Effector CD4-positive, alpha-beta T cell (primary cell): Measurements from ENCODE around the gene CST7.
"Not testable (repeated sequence)": the region's sequence is repeated elsewhere in the genome, so short reads cannot be mapped to it uniquely, and the experiment has no call there.

Source experiments
- DNase-seq: peaks from one replicate; pipeline ENCODE4 v3.0.0-alpha.2; 2020

The CST7 gene

DNA sequence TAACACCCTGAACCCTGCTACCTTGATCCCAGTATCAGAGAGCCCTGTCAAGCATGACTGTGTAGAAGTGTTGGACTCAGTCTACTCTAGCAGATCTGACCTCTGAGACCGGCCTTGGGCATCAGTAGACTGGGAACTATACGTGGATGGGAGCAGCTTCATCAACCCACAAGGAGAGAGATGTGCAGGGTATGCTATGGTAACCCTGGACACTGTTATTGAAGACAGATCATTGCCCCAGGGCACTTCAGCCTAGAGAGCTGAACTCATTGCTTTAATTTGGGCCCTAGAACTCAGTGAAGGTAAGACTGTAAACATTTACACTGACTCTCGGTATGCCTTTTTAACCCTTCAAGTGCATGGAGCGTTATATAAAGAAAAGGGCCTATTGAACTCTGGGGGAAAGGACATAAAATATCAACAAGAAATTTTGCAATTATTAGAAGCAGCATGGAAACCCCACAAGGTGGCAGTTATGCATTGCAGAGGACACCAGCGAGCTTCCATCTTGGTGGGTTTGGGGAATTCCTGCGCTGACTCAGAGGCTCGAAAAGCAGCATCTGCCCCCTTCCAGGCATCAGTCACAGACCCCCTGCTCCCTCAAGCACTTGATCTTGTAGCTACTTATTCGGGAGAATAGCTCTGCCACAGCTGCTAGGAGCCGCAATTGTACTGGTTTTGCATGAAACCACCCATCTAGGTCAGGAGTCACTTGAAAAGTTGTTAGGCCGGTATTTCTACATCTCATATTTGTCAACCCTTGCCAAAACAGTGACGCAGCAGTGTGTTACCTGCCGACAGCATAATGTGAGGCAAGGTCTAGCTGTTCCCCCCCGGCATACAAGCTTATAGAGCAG is 19.0 kb upstream of the CST7 start:
- not testable (repeated sequence) for DNase-seq

DNA sequence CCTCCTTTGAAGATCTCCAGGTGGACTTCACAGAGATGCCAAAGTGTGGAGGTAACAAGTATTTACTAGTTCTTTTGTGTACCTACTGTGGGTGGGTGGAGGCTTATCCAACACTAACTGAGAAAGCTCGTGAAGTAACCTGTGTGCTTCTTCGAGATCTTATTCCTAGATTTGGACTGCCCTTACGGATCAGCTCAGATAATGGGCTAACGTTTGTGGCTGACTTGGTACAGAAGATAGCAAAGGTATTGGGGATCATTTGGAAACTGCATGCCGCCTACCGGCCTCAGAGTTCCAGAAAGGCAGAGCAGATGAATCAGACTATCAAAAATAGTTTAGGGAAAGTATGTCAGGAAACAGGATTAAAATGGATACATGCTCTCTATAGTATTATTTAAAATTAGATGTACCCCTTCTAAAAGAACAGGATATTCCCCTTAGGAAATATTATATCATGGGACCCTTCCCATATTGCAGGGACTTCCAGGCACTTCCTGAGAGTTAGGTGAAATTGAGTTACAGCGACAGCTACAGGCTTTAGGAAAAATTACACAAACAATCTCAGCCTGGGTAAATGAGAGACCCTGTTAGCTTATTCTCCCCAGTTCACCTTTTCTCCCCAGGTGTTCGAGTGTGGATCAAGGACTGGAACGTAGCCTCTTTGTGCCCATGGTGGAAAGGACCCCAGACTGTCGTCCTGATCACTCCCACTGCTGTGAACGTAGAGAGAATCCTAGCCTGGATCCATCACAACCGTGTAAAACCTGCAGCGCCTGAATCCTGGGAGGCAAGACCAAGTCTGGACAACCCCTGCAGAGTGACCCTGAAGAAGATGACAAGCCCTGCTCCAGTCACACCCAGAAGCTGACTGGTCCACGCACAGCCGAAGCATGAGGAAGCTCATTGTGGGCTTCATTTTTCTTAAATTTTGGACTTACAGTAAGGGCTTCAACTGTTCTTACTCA is 18.1 kb upstream of the CST7 start:
- DNase-seq = not testable (repeated sequence)

DNA sequence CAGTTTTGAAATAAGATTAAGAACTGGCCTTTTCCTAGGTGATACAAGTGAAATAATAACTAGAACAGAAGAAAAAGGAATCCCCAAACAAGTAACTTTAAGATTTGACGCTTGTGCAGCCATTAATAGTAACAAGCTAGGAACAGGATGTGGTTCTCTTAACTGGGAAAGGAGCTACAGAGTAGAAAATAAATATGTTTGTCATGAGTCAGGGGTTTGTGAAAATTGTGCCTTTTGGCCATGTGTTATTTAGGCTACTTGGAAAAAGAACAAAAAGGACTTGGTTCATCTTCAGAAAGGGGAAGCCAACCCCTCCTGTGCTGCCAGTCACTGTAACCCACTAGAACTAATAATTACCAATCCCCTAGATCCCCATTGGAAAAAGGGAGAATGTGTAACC is 17.2 kb upstream of the CST7 start:
- not testable (repeated sequence) for DNase-seq

DNA sequence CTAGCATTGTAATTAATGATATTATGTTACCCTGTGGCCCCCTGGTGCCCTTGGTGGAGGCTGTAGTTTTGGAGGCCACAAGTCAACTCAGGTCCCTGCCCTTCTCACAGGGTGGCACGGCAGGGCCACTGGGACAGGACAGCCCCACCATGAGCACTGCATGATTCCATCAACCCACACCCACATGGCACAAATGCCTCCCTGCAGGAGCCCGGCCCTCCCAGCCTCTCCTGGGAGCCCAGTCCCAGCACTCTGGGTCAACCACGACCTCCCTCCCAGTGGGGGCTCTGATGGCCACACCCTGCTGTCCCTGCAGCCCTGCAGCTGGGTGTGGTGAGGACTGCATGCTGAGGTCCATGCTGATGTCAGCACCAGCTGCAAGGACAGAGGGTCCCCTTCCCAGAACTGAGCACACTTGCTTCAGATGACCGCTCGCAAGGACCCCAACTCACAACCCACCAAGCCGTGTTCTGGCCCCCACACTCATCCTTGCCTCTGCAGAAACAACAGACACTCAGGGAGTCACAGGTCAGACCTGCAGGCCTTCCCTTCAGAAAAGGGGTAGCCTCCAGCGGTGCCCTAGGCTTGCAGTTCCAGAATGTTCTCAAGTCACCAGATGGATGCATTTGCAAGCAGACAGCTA is 15.7 kb upstream of the CST7 start:
- DNase-seq = no peak

DNA sequence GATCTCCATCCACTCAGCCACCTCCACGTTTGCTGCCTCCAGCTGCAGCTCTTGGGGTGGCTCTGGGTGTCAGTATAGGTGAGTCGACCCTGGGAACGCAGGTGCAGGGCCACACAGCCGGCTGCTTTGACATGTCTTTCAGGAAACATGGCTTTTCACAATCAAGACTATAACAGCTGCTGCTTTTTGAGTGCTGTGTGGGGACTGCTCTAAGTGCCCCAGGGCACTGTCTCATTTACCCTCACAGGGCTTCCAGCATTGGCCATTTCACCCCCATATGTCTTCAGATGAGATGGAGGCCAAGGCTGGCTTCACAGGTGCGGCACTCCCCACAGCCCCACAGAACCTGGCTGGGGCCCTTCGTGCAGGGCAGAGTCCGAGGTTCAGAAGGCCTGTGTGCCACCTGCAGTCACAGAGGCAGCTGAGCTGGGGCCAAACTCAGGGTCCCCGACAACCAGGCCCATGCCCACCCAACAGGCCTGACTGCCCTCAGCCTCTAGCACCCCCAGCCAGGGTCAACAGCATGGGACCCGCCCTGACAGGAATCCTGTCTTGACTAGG is 14.9 kb upstream of the CST7 start:
- DNase-seq = no peak

DNA sequence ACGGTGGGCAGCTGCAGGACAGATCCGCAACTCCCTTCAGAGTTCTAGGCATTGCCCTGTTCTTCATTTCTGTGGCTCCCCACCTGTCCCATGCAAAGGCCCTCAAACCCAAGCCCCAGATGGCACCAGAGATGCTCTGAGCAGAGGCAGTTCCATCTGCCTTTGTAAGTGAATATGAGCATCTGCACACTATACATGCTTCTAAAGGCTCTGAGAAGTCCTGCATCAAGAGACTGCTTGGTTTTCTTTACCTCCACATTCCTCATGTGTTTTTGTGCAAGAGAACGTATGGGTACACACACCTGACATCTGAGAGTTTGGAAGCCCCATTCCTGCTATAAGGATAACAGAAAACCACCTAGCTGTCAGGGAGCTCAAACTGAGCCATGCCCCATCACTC is 14.4 kb upstream of the CST7 start:
- no peak for DNase-seq

DNA sequence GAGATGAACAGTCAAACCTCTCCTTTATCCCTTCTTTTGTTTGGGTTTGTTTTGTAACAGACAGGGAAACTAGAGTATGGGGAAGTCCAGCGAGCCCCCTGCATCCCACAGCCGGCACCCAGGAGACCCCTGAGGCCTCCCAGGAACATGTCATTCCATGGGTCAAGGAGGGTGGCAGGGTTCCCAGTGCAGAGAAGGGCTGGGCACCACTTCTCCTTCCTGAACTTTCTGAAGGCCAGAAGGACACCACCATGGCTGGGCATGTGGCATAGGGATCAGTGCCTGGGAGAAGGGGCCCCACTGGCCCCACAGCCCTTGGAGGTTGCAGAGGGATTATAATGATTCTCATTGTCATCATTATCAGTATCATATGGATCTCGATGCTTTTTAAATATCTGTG is 13.9 kb upstream of the CST7 start:
- DNase-seq = no peak

DNA sequence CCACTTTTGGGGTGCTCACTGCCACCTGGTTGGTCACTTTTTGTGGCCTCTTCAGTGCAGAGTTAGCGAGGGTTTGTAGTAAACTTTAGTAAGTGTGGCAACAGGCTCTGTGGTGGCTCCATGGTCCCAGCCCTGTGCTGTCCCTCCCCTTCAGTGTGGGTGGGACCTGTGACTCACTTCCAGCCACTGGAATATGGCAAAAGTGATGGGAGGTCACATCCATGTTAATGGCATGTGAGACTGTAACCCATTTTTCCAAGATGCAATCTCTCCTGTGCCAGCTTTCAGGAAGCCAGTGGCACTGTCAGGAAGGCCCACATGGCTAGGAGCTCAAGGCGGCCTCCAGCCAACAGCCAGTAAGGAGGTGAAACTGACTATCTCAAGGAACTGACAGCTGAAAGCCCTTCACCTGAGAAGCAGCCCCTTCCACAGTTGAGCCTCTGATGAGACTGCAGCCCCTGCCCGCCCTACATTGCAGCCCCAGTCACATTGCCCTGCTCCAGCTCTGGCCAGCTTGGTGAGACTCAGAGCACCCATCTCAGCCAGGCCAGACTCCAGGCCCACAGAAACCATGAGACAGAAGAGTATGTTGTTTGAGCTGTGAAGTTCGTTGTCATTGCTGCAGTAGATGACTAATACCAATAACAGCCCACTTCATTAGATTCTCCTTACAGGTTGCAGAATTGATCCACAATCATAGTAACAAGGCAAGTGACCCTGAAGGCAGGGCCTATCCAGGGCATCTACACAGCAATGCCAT is 13.1 kb upstream of the CST7 start:
- DNase-seq = no peak

DNA sequence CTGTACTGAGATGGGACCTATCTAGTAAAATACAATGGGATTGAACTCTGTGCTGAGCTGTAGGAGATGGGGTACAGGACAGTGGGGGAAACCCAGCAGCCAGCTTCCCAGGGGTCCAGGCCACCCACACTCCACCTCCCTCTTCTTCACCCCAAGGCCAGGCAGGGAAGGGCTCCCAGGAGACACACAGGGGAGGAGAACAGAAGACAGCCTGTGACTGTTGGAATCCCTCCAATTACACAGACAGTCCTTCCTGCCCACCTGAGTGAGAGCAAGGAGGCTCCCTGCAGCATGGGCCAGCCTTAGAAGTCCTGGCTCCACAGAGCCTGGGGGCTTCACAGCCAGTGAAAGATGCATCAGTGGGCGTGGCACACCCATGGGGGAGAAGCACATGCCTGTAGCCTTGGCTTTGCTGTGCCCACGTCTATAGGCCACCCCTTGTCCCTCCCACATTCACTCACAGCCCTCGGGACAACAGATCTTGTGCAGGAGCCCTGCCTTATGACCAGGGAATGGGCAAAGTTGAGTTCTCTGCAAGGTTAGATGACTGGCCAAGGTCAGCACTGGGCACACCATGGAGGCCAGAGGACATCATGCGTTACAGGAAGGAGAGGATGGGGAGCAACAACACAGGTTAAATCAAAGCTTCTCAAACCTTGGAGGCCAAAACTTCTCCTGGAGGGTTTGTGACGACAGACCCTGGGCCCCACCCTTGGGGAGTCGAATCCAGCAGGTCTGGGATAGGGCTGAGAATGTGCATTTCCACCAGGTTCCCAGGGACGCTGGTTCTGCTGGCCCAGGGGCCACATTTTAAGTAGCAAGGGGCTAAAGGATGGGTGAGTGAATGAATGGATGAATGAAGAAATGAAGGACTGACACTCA is 12.3 kb upstream of the CST7 start:
- DNase-seq = no peak

DNA sequence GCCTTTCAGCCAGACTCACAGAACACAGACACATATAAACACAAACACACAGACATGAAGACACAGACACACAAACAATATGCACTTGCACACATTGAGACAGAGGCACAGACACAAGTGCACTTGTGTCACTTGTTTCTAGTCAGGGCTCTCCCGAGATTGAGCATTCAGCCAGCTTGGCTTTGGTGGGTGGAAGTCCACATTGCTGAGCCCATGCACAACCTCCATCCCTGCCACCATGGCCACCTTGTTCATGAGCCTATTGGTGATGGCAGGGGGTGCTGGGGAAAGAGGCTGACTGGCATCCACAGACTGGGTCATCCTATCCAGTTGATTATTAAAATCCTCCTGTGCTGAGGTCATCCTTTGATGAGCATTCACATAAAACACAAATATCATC is 11.5 kb upstream of the CST7 start:
- DNase-seq = no peak

DNA sequence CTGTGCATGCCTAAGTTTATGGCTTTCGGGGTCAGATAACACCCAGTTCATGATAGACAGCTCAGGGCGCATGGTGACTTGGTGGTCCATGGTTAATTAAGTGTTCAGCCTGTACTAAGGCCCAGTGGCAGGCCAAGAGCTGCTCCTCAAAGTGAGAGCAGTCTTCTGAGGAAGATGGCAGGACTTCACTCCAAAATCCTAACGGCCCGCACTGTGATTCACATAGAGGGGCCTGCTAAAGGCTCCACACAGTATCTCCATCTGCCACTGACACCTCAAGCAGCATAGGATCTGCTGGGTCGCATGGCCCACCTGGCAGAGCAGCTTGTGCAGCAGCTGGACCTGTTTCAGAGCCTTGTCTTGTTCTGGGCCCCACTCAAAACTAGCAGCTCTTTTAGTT is 10.6 kb upstream of the CST7 start:
- no peak for DNase-seq

DNA sequence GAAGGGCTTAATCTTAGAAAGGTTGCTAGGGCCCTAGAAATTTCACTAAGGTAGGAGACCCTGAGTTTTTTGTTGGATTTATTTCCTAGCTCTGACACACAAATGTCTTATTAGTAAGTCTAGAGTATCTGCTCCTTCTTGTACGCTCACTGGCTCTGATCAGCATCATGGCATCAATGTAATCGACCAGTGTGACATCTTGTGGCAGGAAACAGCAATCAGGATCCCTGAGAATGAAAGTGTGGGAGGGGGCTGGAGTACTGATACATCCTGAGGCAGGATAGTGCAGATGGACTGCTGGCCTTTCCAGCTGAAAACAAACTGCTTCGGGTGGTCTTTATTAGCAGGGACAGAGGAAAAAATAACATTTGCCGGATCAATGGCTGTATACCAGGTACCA is 10.0 kb upstream of the CST7 start:
- DNase-seq = no peak

DNA sequence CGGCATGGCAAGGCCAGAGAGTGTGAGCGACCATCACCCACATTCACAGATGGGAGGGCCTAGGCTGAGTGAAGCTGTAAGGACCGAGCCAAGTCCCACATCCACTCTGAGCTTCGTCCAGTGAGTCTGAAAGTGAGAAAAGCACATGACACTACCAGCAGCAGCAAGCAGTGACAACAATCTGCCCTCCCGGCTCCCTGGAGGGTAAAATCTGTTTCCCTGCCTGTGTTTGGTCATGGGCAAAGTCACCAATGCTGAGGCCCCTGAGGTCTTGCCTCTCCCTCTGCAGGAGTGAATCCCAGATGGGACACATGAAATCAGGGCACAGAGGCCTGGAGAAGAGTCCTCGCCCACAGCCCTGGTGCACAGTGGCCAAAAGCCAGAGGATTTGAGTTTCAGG is 6.4 kb upstream of the CST7 start:
- DNase-seq = no peak

DNA sequence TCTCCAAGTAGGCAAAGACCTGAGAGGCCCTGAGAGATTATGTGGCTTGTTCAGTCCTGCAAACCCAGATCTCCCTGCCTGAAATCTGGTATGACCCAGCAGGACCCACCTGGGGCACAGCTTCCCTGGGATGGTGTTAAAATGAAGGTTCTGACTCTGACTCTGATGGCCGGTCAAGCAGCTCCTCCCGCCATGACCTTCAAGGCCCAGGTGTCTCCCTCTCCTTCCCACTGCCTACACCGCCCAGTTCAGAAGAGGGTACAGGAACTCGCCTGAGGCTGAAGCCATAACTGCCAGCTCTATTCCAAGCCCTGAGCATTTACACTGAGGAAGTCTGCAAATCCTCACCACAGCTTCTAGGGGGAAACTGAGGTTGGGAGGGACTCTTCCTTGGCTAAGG is 5.9 kb upstream of the CST7 start:
- DNase-seq = no peak

DNA sequence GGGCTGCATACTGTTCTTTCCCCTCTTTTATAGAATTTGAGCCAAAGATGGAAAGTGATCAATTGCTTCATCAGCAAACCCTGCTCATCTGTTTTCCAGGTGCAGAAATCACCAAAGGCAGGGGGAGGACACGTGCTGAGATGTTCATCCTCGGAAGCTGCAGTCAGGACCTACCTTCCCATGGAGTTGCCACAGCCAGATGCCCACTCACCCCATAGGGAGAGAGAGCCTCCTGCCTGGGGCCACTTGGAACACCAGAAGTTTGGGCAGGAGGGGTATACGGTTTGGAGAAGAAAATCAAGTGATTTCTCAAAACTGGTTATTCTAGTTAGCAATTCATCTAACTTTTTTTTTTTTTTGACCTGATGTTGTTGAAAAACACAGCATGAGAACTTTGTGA is 5.3 kb upstream of the CST7 start:
- DNase-seq = no peak

DNA sequence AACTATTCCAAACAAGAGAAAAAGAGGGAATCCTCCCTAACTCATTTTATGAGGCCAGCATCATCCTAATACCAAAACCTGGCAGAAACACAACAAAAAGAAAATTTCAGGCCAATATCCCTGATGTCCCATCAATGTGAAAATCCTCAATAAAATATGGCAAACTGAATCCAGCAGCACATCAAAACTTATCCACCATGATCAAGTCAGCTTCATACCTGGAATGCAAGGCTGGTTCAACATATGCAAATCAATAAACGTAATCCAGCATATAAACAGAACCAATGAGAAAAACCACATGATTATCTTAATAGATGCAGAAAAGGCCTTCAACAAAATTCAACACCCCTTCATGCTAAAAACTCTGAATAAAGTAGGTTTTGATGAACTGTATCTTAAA is 2.7 kb upstream of the CST7 start:
- not testable (repeated sequence) for DNase-seq

DNA sequence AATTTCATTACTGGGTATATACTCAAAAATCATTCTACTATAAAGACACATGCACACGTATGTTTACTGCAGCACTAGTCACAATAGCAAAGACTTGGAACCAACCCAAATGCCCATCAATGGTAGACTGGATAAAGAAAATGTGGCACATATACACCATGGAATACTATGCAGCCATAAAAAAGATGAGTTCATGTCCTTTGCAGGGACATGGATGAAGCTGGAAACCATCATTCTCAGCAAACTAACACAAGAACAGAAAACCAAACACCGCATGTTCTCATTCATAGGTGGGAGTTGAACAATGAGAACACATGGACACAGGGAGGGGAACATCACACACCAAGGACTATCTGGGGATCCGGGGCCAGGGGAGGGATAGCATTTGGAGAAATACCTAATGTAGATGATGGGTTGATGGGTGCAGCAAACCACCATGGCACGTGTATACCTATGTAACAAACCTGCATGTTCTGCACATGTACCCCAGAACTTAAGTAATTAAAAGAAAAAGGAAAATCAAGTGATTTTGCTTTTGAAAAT is 602 bp upstream of the CST7 start:
- DNase-seq = not testable (repeated sequence)

DNA sequence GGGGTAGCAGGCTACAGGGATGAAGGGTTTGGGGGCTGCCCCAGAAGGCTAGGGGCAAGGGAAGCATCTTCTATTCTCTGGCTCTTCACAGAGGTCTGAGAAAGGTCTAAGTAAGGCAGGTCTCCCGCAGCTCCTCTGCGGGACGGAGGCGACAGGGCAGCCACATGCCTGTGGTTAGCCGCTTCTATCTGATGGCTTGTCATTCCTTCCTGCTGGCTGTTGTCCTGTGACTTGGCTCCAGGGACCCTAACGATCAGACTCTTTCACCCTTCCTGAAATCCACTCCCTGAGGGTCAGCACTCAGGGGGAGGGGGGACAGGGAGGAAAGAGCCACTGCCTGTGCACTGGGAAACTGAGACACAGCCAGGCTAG is 673 bp downstream of the CST7 start:
- no peak for DNase-seq

DNA sequence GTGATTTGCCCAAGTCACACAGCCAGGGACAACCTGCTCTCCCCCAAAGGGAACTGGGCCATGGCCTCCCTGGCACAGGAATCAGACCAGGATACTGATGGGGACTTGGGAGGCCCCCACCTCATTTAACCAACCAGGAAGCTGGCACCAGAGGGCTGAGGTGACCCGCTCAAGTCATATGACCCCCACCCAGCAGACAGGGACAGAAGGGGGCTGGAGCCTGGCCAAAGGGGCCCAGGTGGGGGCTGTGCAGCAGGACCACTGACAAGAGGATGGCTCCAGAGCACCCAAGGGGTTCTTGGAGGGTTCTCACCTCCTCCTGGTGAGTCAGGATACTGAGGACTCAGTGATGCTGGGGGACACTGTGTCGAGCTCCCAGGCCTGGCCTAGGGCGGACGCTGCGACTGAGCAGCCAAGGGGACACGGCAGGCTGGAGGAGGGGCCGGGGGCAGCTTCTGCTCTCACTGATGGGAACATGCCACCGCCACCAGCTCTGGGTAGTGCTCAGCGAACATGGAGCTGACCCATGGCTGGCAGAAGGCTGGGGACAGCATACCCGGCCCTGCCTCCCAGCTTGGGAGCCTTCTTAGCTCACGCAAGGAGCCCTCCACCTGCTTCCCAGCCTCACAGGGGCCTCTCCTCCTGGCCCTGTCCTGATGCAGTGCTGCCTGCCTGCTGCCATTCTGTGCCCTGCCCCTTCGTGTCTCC is 1.2 kb downstream of the CST7 start:
- DNase-seq = no peak

DNA sequence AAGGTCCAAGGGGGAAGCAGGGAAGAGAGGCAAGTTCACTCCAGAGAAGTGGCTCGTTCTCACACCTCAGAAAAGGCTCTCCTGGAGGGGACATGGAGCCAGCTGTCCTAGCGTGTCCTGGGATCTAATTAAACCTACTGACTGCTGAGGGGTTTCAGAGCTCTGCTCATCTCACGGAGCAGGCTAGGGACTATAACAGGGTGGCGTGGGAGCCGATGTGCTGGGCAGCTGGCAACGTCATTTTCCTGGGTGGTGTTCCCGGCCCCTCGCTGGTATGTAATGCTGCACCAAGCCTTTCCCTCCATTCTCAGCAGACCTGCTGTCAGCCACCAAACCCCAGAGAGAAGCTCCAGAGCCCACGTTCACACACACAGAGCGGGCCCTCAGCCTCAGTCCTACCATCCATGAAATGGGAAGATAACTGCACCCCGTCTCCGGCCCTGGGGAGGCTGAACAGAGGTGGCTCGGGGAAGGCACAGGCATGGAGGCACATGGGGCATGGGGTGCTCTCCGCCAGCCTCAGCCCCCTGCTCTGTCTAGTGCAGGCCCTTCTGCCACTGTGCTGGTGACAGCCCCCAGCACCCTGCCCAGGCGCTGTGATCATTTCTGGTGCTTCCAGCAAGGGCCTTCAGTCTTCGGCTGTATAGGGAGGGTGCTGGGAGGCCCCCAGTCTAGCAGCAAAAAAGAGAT is 1.9 kb downstream of the CST7 start:
- no peak for DNase-seq
